GM23338 (cell line): Measurements from ENCODE around the gene FBXW11. TPM values are rescaled to one million over a fixed set of nuclear protein-coding genes. Genes with fewer than 3 reads are reported as not detected.
A peak's percentile ranks its signal among the peaks of the same experiment; 100 is the strongest.

ENCODE experiments used
- ATAC-seq: fragments of 200-7000 bp; cut with Tn5 transposase; 3 replicates; pipeline ENCODE4 v1.9.1; 2020
- DNase-seq: peaks from one replicate; pipeline ENCODE4 v3.0.0-alpha.2; 2015; ENCODE audit warnings: low spot score
- H2AFZ ChIP-seq: fragments of 200-600 bp; sonication (generic); 2 replicates; pipeline ENCODE4 v1.8.0; 2016; ENCODE audit warnings: antibody characterized with exemption, mild to moderate bottlenecking, moderate library complexity
- H3F3A ChIP-seq: fragments of 200-600 bp; sonication (generic); replicated peaks from 2 replicates; pipeline ENCODE4 v1.8.0; 2017; ENCODE audit warnings: antibody characterized with exemption, mixed run types, low read depth
- H3K27ac ChIP-seq: fragments of 200-600 bp; sonication (generic); 2 replicates; pipeline ENCODE4 v1.6.1; 2016; ENCODE audit warnings: low read depth
- H3K27me3 ChIP-seq: fragments of 200-600 bp; sonication (generic); 2 replicates; pipeline ENCODE4 v1.8.0; 2016; ENCODE audit warnings: mild to moderate bottlenecking, mixed run types, moderate library complexity; ENCODE audit not compliant: insufficient read depth
- H3K36me3 ChIP-seq: fragments of 200-600 bp; sonication (generic); 2 replicates; pipeline ENCODE4 v1.8.0; 2016; ENCODE audit warnings: mild to moderate bottlenecking; ENCODE audit not compliant: insufficient read depth
- H3K4me1 ChIP-seq: fragments of 200-600 bp; sonication (generic); 2 replicates; pipeline ENCODE4 v1.8.0; 2016; ENCODE audit warnings: mild to moderate bottlenecking, moderate library complexity; ENCODE audit not compliant: insufficient read depth
- H3K4me2 ChIP-seq: fragments of 200-600 bp; sonication (generic); 2 replicates; pipeline ENCODE4 v1.7.1; 2017; ENCODE audit warnings: mixed run types
- H3K4me3 ChIP-seq: fragments of 200-600 bp; sonication (generic); 2 replicates; pipeline ENCODE4 v1.6.1; 2016; ENCODE audit warnings: mixed run types
- H3K79me2 ChIP-seq: fragments of 200-600 bp; sonication (generic); replicated peaks from 2 replicates; pipeline ENCODE4 v1.8.0; 2017; ENCODE audit warnings: mild to moderate bottlenecking; ENCODE audit not compliant: insufficient read depth
- H3K9me2 ChIP-seq: fragments of 200-600 bp; sonication (generic); 2 replicates; pipeline ENCODE4 v1.8.0; 2017; ENCODE audit not compliant: insufficient read depth
- H4K20me1 ChIP-seq: fragments of 200-600 bp; sonication (generic); replicated peaks from 2 replicates; pipeline ENCODE4 v1.8.0; 2017; ENCODE audit warnings: mild to moderate bottlenecking; ENCODE audit not compliant: insufficient read depth
- H3K27ac Mint-ChIP-seq: 2 replicates; pipeline ENCODE4 v1.8.0; 2020; ENCODE audit warnings: inconsistent platforms, mild to moderate bottlenecking, moderate library complexity, mixed read lengths
- H3K27me3 Mint-ChIP-seq: 3 replicates; pipeline ENCODE4 v1.8.0; 2022; ENCODE audit warnings: low read depth, mild to moderate bottlenecking, moderate library complexity, mixed read lengths, inconsistent platforms; ENCODE audit not compliant: insufficient read depth, poor library complexity
- H3K36me3 Mint-ChIP-seq: 3 replicates; pipeline ENCODE4 v1.8.0; 2021; ENCODE audit warnings: low read depth, mild to moderate bottlenecking, inconsistent platforms, moderate library complexity, mixed read lengths
- H3K4me1 Mint-ChIP-seq: 3 replicates; pipeline ENCODE4 v1.8.0; 2020; ENCODE audit warnings: mild to moderate bottlenecking, inconsistent platforms, mixed read lengths
- H3K4me3 Mint-ChIP-seq: 3 replicates; pipeline ENCODE4 v1.8.0; 2021; ENCODE audit warnings: moderate library complexity, mild to moderate bottlenecking, inconsistent platforms, mixed read lengths
- H3K9me3 Mint-ChIP-seq: 3 replicates; pipeline ENCODE4 v1.8.0; 2020; ENCODE audit warnings: moderate library complexity, mild to moderate bottlenecking, inconsistent platforms, mixed read lengths
- CREB1 ChIP-seq: fragments of 250-450 bp; sonication (Bioruptor Pico); IDR thresholded peaks from 2 replicates; pipeline ENCODE4 v1.5.0; 2020; ENCODE audit warnings: low read depth, mild to moderate bottlenecking, moderate library complexity
- ETS1 ChIP-seq: IDR thresholded peaks from 2 replicates; pipeline ENCODE4 v1.6.1; 2016; ENCODE audit warnings: antibody characterized with exemption
- EZH2 ChIP-seq: fragments of 200-600 bp; sonication (generic); IDR thresholded peaks from one replicate; pipeline ENCODE4 v1.8.0; 2017; ENCODE audit warnings: antibody characterized with exemption, mild to moderate bottlenecking, low read depth; ENCODE audit not compliant: unreplicated experiment
- polyA plus RNA-seq: library from polyadenylated mRNA; unstranded; fragments of >200 nt; fragmentation: Nextera tagmentation; extraction: Ambion mirVana; gene quantifications from 2 replicates; pipeline ENCODE4 v1.2.1, GENCODE V29; 2016
- total RNA-seq: library from RNA; depleted of rRNA; stranded (reverse); fragments of >200 nt; shearing (Covaris generic); gene quantifications from 2 replicates; pipeline ENCODE4 v1.2.3, GENCODE V29; 2014
- TF ChIP-seq, protein P1 (sequence below): fragments of 250-450 bp; sonication (Bioruptor Pico); IDR thresholded peaks from 2 replicates; pipeline ENCODE4 v1.5.0; 2020; ENCODE audit warnings: mild to moderate bottlenecking, moderate library complexity

The FBXW11 gene
- total and polyA plus RNA-seq, 2 experiments from 2014 or later: 45.0 to 88.0 TPM

DNA sequence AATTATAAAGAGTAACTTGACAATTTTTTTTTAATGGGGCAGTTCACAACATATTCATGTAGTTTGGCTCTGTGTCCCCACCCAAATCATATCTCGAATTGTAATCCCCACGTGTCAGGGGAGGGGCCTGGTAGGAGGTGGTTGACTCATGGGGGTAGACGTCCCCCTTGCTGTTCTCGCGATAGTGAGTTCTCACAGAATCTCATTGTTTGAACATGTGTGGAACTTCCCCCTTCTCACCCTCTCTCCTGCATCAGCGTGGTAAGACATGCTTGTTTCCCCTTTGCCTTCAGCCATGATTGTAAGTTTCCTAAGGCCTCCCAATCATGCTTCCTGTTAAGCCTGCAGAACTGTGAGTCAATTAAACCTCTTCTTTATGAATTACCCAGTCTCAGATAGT, 40.7 kb downstream of the FBXW11 start (continued):
- TF ChIP-seq, protein P1, sequence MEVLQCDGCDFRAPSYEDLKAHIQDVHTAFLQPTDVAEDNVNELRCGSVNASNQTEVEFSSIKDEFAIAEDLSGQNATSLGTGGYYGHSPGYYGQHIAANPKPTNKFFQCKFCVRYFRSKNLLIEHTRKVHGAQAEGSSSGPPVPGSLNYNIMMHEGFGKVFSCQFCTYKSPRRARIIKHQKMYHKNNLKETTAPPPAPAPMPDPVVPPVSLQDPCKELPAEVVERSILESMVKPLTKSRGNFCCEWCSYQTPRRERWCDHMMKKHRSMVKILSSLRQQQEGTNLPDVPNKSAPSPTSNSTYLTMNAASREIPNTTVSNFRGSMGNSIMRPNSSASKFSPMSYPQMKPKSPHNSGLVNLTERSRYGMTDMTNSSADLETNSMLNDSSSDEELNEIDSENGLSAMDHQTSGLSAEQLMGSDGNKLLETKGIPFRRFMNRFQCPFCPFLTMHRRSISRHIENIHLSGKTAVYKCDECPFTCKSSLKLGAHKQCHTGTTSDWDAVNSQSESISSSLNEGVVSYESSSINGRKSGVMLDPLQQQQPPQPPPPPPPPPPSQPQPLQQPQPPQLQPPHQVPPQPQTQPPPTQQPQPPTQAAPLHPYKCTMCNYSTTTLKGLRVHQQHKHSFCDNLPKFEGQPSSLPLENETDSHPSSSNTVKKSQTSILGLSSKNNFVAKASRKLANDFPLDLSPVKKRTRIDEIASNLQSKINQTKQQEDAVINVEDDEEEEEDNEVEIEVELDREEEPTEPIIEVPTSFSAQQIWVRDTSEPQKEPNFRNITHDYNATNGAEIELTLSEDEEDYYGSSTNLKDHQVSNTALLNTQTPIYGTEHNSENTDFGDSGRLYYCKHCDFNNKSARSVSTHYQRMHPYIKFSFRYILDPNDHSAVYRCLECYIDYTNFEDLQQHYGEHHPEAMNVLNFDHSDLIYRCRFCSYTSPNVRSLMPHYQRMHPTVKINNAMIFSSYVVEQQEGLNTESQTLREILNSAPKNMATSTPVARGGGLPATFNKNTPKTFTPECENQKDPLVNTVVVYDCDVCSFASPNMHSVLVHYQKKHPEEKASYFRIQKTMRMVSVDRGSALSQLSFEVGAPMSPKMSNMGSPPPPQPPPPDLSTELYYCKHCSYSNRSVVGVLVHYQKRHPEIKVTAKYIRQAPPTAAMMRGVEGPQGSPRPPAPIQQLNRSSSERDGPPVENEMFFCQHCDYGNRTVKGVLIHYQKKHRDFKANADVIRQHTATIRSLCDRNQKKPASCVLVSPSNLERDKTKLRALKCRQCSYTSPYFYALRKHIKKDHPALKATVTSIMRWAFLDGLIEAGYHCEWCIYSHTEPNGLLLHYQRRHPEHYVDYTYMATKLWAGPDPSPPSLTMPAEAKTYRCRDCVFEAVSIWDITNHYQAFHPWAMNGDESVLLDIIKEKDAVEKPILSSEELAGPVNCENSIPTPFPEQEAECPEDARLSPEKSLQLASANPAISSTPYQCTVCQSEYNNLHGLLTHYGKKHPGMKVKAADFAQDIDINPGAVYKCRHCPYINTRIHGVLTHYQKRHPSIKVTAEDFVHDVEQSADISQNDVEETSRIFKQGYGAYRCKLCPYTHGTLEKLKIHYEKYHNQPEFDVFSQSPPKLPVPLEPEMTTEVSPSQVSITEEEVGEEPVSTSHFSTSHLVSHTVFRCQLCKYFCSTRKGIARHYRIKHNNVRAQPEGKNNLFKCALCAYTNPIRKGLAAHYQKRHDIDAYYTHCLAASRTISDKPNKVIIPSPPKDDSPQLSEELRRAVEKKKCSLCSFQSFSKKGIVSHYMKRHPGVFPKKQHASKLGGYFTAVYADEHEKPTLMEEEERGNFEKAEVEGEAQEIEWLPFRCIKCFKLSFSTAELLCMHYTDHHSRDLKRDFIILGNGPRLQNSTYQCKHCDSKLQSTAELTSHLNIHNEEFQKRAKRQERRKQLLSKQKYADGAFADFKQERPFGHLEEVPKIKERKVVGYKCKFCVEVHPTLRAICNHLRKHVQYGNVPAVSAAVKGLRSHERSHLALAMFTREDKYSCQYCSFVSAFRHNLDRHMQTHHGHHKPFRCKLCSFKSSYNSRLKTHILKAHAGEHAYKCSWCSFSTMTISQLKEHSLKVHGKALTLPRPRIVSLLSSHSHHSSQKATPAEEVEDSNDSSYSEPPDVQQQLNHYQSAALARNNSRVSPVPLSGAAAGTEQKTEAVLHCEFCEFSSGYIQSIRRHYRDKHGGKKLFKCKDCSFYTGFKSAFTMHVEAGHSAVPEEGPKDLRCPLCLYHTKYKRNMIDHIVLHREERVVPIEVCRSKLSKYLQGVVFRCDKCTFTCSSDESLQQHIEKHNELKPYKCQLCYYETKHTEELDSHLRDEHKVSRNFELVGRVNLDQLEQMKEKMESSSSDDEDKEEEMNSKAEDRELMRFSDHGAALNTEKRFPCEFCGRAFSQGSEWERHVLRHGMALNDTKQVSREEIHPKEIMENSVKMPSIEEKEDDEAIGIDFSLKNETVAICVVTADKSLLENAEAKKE (CRISPR knock-in tag): no peak

DNA sequence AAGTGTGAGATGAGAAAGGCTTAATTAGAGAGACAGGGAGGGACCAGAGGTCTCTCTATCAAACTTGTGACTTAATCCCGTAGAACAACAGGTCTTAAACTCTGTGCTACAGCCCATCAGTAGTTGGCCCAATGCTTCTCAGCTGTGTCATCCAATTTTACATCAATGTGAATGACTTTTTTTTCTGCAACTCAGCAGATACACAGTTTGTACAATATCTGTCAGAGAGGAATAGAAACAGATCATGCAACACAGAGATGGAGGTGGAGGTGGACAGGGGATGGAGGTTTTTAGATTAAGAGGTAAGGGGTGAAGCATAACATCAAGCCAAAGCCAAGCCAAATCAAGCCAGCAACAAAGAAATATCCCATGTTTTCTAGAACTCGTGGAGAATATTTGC, 43.0 kb downstream of the FBXW11 start:
- H3K4me3 Mint-ChIP-seq: no peak overlapping the region
- no peaks in the 10 kb centered on the region for H3K27me3 Mint-ChIP-seq
- Histone ChIP-seq H3K4me2 (no peak overlapping the region), H3K27me3 (no peaks in the 10 kb centered on the region), H4K20me1 (peaks cover 41% of the 10 kb centered on the region), H2AFZ (no peak overlapping the region), H3K79me2 (peaks cover 100% of the 10 kb centered on the region), H3K36me3 (no peaks in the 10 kb centered on the region), H3K4me3 (no peak overlapping the region), H3F3A (no peaks in the 10 kb centered on the region), H3K27ac (peak overlapping the region; percentile 10; the same call in 1 of the 2 replicates), H3K9me2 (no peaks in the 10 kb centered on the region), H3K4me1 (peaks cover 40% of the 10 kb centered on the region)
- H3K4me1 Mint-ChIP-seq: peaks cover 48% of the 10 kb centered on the region
- H3K27ac Mint-ChIP-seq: no peak overlapping the region
- no peaks in the 10 kb centered on the region; the same call in 2 of the 3 replicates for H3K36me3 Mint-ChIP-seq
- no peaks in the 10 kb centered on the region for H3K9me3 Mint-ChIP-seq
- no peak for ATAC-seq
- no peak for DNase-seq
- TF ChIP-seq, protein P1 (CRISPR knock-in tag): no peak
- TF ChIP-seq ETS1: no peak
- no peak for TF ChIP-seq CREB1 (CRISPR knock-in tag)
- no peak for TF ChIP-seq EZH2
